Fibroblast of the aortic adventitia (primary cell): Measurements from ENCODE around the gene CARM1. TPM values are rescaled to one million over a fixed set of nuclear protein-coding genes. Genes with fewer than 3 reads are reported as not detected.

Experiments used
- DNase-seq: peaks from one replicate; pipeline ENCODE4 v3.0.0-alpha.2; 2010; ENCODE audit warnings: low read depth
- H3K4me3 ChIP-seq: 2 replicates; pipeline ENCODE4 v1.5.1; 2011; ENCODE audit warnings: low read depth, mild to moderate bottlenecking, control low read depth, low read length, moderate library complexity
- CTCF ChIP-seq: IDR thresholded peaks from 2 replicates; pipeline ENCODE4 v1.5.1; 2011; ENCODE audit warnings: mild to moderate bottlenecking, low read length, control low read depth, inconsistent platforms; ENCODE audit not compliant: insufficient read depth
- total RNA-seq: library from RNA; depleted of rRNA; stranded (reverse); fragments of >200 nt; gene quantifications from 2 replicates; pipeline ENCODE4 v1.2.3, GENCODE V29; 2012; ENCODE audit warnings: low replicate concordance

CARM1 gene
- total RNA-seq, 1 donor, result 39.6 TPM

- H3K4me3 ChIP-seq, result no peak overlapping the region
- no peak for TF ChIP-seq CTCF
These were observed 23.5 kb downstream of the CARM1 start for GRCh38 chr19:10894911-10895213.

GRCh38 chr19:10895363-10895762, 24.0 kb downstream of the CARM1 start:
- DNase-seq, result no peak
- no peak overlapping the region for H3K4me3 ChIP-seq
- no peak for TF ChIP-seq CTCF

More at GRCh38 chr19:10894911-10895213, 23.5 kb downstream of the CARM1 start:
- DNase-seq, result no peak

- H3K4me3 ChIP-seq, result no peak overlapping the region
- DNase-seq, result no peak
- peak; percentile 13 for TF ChIP-seq CTCF
These were observed 24.6 kb downstream of the CARM1 start for GRCh38 chr19:10895920-10896319.

- no peak for TF ChIP-seq CTCF
- H3K4me3 ChIP-seq, result no peak overlapping the region
- no peak for DNase-seq
These were observed 25.6 kb downstream of the CARM1 start for GRCh38 chr19:10896851-10897526.

- no peak overlapping the region for H3K4me3 ChIP-seq
- no peak for DNase-seq
- no peak for TF ChIP-seq CTCF
These were observed 27.3 kb downstream of the CARM1 start for GRCh38 chr19:10898633-10899032.

- TF ChIP-seq CTCF, result no peak
- DNase-seq, result no peak
- no peak overlapping the region for H3K4me3 ChIP-seq
These were observed 27.8 kb downstream of the CARM1 start for GRCh38 chr19:10899151-10899653.

- H3K4me3 ChIP-seq, result no peak overlapping the region
- DNase-seq, result no peak
- no peak for TF ChIP-seq CTCF
These were observed 36.6 kb downstream of the CARM1 start for GRCh38 chr19:10907925-10908324.
